GM23338 (cell line): Measurements from ENCODE around the gene KRT78. TPM values are rescaled to one million over a fixed set of nuclear protein-coding genes. Genes with fewer than 3 reads are reported as not detected.

ENCODE experiments used
- ATAC-seq: fragments of 200-7000 bp; cut with Tn5 transposase; 3 replicates; pipeline ENCODE4 v1.9.1; 2020
- DNase-seq: peaks from one replicate; pipeline ENCODE4 v3.0.0-alpha.2; 2015; ENCODE audit warnings: low spot score
- H2AFZ ChIP-seq: fragments of 200-600 bp; sonication (generic); 2 replicates; pipeline ENCODE4 v1.8.0; 2016; ENCODE audit warnings: antibody characterized with exemption, mild to moderate bottlenecking, moderate library complexity
- H3F3A ChIP-seq: fragments of 200-600 bp; sonication (generic); replicated peaks from 2 replicates; pipeline ENCODE4 v1.8.0; 2017; ENCODE audit warnings: antibody characterized with exemption, mixed run types, low read depth
- H3K27ac ChIP-seq: fragments of 200-600 bp; sonication (generic); 2 replicates; pipeline ENCODE4 v1.6.1; 2016; ENCODE audit warnings: low read depth
- H3K27me3 ChIP-seq: fragments of 200-600 bp; sonication (generic); 2 replicates; pipeline ENCODE4 v1.8.0; 2016; ENCODE audit warnings: mild to moderate bottlenecking, mixed run types, moderate library complexity; ENCODE audit not compliant: insufficient read depth
- H3K36me3 ChIP-seq: fragments of 200-600 bp; sonication (generic); 2 replicates; pipeline ENCODE4 v1.8.0; 2016; ENCODE audit warnings: mild to moderate bottlenecking; ENCODE audit not compliant: insufficient read depth
- H3K4me1 ChIP-seq: fragments of 200-600 bp; sonication (generic); 2 replicates; pipeline ENCODE4 v1.8.0; 2016; ENCODE audit warnings: mild to moderate bottlenecking, moderate library complexity; ENCODE audit not compliant: insufficient read depth
- H3K4me2 ChIP-seq: fragments of 200-600 bp; sonication (generic); 2 replicates; pipeline ENCODE4 v1.7.1; 2017; ENCODE audit warnings: mixed run types
- H3K4me3 ChIP-seq: fragments of 200-600 bp; sonication (generic); 2 replicates; pipeline ENCODE4 v1.6.1; 2016; ENCODE audit warnings: mixed run types
- H3K79me2 ChIP-seq: fragments of 200-600 bp; sonication (generic); replicated peaks from 2 replicates; pipeline ENCODE4 v1.8.0; 2017; ENCODE audit warnings: mild to moderate bottlenecking; ENCODE audit not compliant: insufficient read depth
- H3K9me2 ChIP-seq: fragments of 200-600 bp; sonication (generic); 2 replicates; pipeline ENCODE4 v1.8.0; 2017; ENCODE audit not compliant: insufficient read depth
- H4K20me1 ChIP-seq: fragments of 200-600 bp; sonication (generic); replicated peaks from 2 replicates; pipeline ENCODE4 v1.8.0; 2017; ENCODE audit warnings: mild to moderate bottlenecking; ENCODE audit not compliant: insufficient read depth
- H3K27ac Mint-ChIP-seq: 2 replicates; pipeline ENCODE4 v1.8.0; 2020; ENCODE audit warnings: inconsistent platforms, mild to moderate bottlenecking, moderate library complexity, mixed read lengths
- H3K27me3 Mint-ChIP-seq: 3 replicates; pipeline ENCODE4 v1.8.0; 2022; ENCODE audit warnings: low read depth, mild to moderate bottlenecking, moderate library complexity, mixed read lengths, inconsistent platforms; ENCODE audit not compliant: insufficient read depth, poor library complexity
- H3K36me3 Mint-ChIP-seq: 3 replicates; pipeline ENCODE4 v1.8.0; 2021; ENCODE audit warnings: low read depth, mild to moderate bottlenecking, inconsistent platforms, moderate library complexity, mixed read lengths
- H3K4me1 Mint-ChIP-seq: 3 replicates; pipeline ENCODE4 v1.8.0; 2020; ENCODE audit warnings: mild to moderate bottlenecking, inconsistent platforms, mixed read lengths
- H3K4me3 Mint-ChIP-seq: 3 replicates; pipeline ENCODE4 v1.8.0; 2021; ENCODE audit warnings: moderate library complexity, mild to moderate bottlenecking, inconsistent platforms, mixed read lengths
- H3K9me3 Mint-ChIP-seq: 3 replicates; pipeline ENCODE4 v1.8.0; 2020; ENCODE audit warnings: moderate library complexity, mild to moderate bottlenecking, inconsistent platforms, mixed read lengths
- CREB1 ChIP-seq: fragments of 250-450 bp; sonication (Bioruptor Pico); IDR thresholded peaks from 2 replicates; pipeline ENCODE4 v1.5.0; 2020; ENCODE audit warnings: low read depth, mild to moderate bottlenecking, moderate library complexity
- CTCF ChIP-seq, 2 experiments: fragments of 200-600 bp in 1 of 2; sonication (generic) in 1 of 2; conservative IDR thresholded peaks; 2 replicates each; pipeline versions ENCODE4 v1.5.1 to v1.6.1; 2016 to 2017; ENCODE audit warnings: antibody characterized with exemption in 2 of 2, low read depth in 2 of 2, mild to moderate bottlenecking in 2 of 2, moderate library complexity in 1 of 2
- EZH2 ChIP-seq: fragments of 200-600 bp; sonication (generic); IDR thresholded peaks from one replicate; pipeline ENCODE4 v1.8.0; 2017; ENCODE audit warnings: antibody characterized with exemption, mild to moderate bottlenecking, low read depth; ENCODE audit not compliant: unreplicated experiment
- EZH2phosphoT487 ChIP-seq: fragments of 200-600 bp; sonication (generic); IDR thresholded peaks from one replicate; pipeline ENCODE4 v1.8.1; 2018; ENCODE audit warnings: antibody characterized with exemption; ENCODE audit not compliant: unreplicated experiment
- JUNB ChIP-seq: IDR thresholded peaks from one replicate; pipeline ENCODE4 v1.6.1; 2016; ENCODE audit warnings: antibody characterized with exemption; ENCODE audit not compliant: unreplicated experiment
- POLR2AphosphoS5 ChIP-seq: IDR thresholded peaks from 2 replicates; pipeline ENCODE4 v1.6.1; 2016; ENCODE audit warnings: antibody characterized with exemption, low read depth
- REST ChIP-seq: IDR thresholded peaks from one replicate; pipeline ENCODE4 v1.6.1; 2018; ENCODE audit warnings: antibody characterized with exemption; ENCODE audit not compliant: unreplicated experiment
- STAT1 ChIP-seq: IDR thresholded peaks from one replicate; pipeline ENCODE4 v1.6.1; 2016; ENCODE audit warnings: antibody characterized with exemption; ENCODE audit not compliant: unreplicated experiment
- ZNF114 ChIP-seq: fragments of 250-450 bp; sonication (Bioruptor Pico); IDR thresholded peaks from 2 replicates; pipeline ENCODE4 v1.5.0; 2020; ENCODE audit warnings: mild to moderate bottlenecking, moderate library complexity
- ZNF331 ChIP-seq: fragments of 250-450 bp; sonication (Bioruptor Pico); IDR thresholded peaks from 2 replicates; pipeline ENCODE4 v1.5.0; 2020; ENCODE audit warnings: low read depth, mild to moderate bottlenecking, moderate library complexity
- polyA plus RNA-seq: library from polyadenylated mRNA; unstranded; fragments of >200 nt; fragmentation: Nextera tagmentation; extraction: Ambion mirVana; gene quantifications from 2 replicates; pipeline ENCODE4 v1.2.1, GENCODE V29; 2016
- total RNA-seq: library from RNA; depleted of rRNA; stranded (reverse); fragments of >200 nt; shearing (Covaris generic); gene quantifications from 2 replicates; pipeline ENCODE4 v1.2.3, GENCODE V29; 2014
- TF ChIP-seq, protein P1 (sequence below): IDR thresholded peaks from 2 replicates; pipeline ENCODE4 v1.6.1; 2016; ENCODE audit warnings: antibody characterized with exemption

Gene KRT78
- total and polyA plus RNA-seq, 2 experiments from 2014 or later: not detected

- TF ChIP-seq REST: no peak
- TF ChIP-seq EZH2phosphoT487: no peak
- TF ChIP-seq CTCF (conservative IDR thresholded peaks at IDR 0.05; ENCODE audit: low read depth in 2 of 2): no peak
- TF ChIP-seq JUNB: no peak
- no peak for TF ChIP-seq STAT1
- no peak for TF ChIP-seq EZH2
- TF ChIP-seq, protein P1, sequence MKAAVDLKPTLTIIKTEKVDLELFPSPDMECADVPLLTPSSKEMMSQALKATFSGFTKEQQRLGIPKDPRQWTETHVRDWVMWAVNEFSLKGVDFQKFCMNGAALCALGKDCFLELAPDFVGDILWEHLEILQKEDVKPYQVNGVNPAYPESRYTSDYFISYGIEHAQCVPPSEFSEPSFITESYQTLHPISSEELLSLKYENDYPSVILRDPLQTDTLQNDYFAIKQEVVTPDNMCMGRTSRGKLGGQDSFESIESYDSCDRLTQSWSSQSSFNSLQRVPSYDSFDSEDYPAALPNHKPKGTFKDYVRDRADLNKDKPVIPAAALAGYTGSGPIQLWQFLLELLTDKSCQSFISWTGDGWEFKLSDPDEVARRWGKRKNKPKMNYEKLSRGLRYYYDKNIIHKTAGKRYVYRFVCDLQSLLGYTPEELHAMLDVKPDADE: no peak
Measured at GRCh38 chr12:52815676-52816588, 32.9 kb downstream of the KRT78 start (continued).

GRCh38 chr12:52815161-52815560, 33.6 kb downstream of the KRT78 start:
- H3K27ac Mint-ChIP-seq: no peak overlapping the region
- DNase-seq: no peak
- H3K27me3 Mint-ChIP-seq: peaks cover 4% of the 10 kb centered on the region
- Histone ChIP-seq H3K27ac (no peak overlapping the region), H3K36me3 (no peaks in the 10 kb centered on the region), H3K79me2 (no peaks in the 10 kb centered on the region), H3K4me3 (no peak overlapping the region), H3K4me1 (no peaks in the 10 kb centered on the region), H3F3A (no peaks in the 10 kb centered on the region), H4K20me1 (no peaks in the 10 kb centered on the region), H3K9me2 (no peaks in the 10 kb centered on the region), H3K4me2 (no peak overlapping the region), H3K27me3 (no peaks in the 10 kb centered on the region), H2AFZ (no peak overlapping the region)
- H3K36me3 Mint-ChIP-seq: no peaks in the 10 kb centered on the region
- no peak overlapping the region for H3K4me3 Mint-ChIP-seq
- ATAC-seq: no peak
- no peaks in the 10 kb centered on the region for H3K9me3 Mint-ChIP-seq
- TF ChIP-seq STAT1 (no peak), POLR2AphosphoS5 (no peak), REST (no peak), ZNF331 (CRISPR knock-in tag) (no peak), EZH2 (no peak), CTCF (conservative IDR thresholded peaks at IDR 0.05; ENCODE audit: low read depth in 2 of 2) (no peak), JUNB (no peak), ZNF114 (CRISPR knock-in tag) (no peak), CREB1 (CRISPR knock-in tag) (no peak), EZH2phosphoT487 (no peak)
- TF ChIP-seq, protein P1: no peak
- H3K4me1 Mint-ChIP-seq: no peaks in the 10 kb centered on the region
